ENCODE data around the gene PIH1D2.
A peak's percentile ranks its signal among the peaks of the same experiment; 100 is the strongest.

DNA sequence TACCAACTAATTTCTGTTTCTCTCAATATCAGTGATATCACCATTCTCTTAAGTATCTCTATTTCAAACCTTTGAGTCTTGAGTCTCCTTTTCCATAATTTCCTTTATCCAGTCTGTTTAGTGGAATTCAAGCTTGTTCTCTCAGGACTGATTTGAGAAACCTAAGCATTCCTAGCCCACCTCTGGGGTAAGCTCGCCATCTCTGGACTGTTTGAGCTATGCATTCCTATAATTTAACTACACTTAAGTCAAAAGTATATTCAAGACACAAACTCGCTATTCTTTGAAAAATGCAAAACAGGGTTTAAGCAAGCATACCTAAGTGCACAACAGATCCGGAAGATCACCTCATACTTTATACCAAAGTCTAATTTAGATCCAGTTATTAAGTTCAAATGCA is 50.7 kb downstream of the PIH1D2 start:
- TF ChIP-seq, protein P1, sequence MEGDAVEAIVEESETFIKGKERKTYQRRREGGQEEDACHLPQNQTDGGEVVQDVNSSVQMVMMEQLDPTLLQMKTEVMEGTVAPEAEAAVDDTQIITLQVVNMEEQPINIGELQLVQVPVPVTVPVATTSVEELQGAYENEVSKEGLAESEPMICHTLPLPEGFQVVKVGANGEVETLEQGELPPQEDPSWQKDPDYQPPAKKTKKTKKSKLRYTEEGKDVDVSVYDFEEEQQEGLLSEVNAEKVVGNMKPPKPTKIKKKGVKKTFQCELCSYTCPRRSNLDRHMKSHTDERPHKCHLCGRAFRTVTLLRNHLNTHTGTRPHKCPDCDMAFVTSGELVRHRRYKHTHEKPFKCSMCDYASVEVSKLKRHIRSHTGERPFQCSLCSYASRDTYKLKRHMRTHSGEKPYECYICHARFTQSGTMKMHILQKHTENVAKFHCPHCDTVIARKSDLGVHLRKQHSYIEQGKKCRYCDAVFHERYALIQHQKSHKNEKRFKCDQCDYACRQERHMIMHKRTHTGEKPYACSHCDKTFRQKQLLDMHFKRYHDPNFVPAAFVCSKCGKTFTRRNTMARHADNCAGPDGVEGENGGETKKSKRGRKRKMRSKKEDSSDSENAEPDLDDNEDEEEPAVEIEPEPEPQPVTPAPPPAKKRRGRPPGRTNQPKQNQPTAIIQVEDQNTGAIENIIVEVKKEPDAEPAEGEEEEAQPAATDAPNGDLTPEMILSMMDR (conservative IDR thresholded peaks at IDR 0.05; ENCODE audit: low read depth, low read length), result peak; percentile 56
- no peak for TF ChIP-seq EZH2 (IDR thresholded peaks at IDR 0.05; ENCODE audit: borderline replicate concordance, low read depth, low read length, poor library complexity, severe bottlenecking)

Measured in A673 (cell line).